Islet precursor cell (in vitro differentiated cells): ENCODE data around the gene TBC1D19.

Source experiments
- DNase-seq: peaks from one replicate; pipeline ENCODE4 v3.0.0-alpha.2; 2018

The TBC1D19 gene

DNA sequence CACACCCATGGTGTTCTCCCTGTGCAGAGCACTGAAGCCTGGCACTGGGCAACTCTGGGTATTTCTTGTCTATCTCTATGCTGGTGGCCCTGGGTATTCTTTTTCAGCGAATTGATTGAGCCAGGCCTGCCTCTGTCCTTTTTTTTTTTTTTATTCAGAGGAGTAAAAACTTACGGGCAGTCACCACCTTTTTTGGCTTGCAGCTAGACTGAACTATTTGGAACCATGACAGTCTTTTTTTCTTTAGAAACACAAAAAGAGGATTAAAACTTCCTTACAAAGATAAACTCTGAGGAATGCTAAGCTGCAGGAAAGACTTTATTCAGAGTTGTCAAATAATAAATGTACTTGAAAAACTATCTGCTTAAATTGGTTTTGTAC, 157.6 kb downstream of the TBC1D19 start:
- no peak for DNase-seq

- no peak for DNase-seq
Observed at GRCh38 chr4:26746802-26747213, 162.9 kb downstream of the TBC1D19 start.

DNA sequence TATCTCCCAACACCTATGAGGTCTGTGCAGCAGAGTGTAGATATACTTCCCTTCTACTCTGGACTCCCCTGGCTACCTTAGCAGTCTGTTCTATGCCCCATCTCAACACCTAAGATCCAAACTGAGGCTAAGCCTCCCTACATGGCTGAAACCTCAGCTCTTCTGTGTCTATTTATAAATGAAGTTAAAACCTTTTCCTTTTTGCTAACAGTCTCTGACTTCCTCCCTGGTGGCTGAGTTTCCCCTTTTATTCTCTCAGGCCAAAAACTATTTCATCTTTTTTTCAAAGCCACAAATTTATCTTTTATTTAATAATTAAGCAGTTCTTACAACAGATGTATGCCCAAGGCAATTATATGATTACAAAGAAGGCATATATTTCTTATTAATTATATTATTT, 164.9 kb downstream of the TBC1D19 start:
- DNase-seq = no peak

GRCh38 chr4:26749867-26750266, 166.0 kb downstream of the TBC1D19 start:
- no peak for DNase-seq

GRCh38 chr4:26751004-26751403, 167.1 kb downstream of the TBC1D19 start:
- no peak for DNase-seq

- no peak for DNase-seq
Observed at GRCh38 chr4:26751838-26752237, 168.0 kb downstream of the TBC1D19 start.

GRCh38 chr4:26753187-26753586, 169.3 kb downstream of the TBC1D19 start:
- DNase-seq = no peak

DNA sequence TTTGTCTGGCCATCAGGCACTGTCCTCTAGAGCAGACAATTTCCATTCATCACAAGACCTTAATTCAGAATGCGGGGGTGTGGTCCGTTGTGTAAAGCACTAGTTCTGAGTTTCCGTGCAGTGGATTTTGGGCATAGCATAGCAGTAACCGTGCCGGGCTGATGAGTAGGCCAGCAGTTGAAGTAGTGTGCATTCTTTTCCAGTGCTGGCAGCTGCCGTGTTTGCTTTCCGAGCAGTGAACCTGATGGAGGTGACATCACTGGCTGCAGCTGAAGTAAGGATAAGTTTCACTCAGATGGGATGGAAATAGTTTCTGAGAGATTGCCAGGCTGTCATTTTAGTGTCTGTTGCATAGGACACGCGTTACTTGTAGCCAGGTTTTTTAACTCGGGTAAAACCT, 169.7 kb downstream of the TBC1D19 start:
- DNase-seq = no peak

GRCh38 chr4:26757751-26758150, 173.9 kb downstream of the TBC1D19 start:
- no peak for DNase-seq

GRCh38 chr4:26758899-26759298, 175.0 kb downstream of the TBC1D19 start:
- no peak for DNase-seq

DNA sequence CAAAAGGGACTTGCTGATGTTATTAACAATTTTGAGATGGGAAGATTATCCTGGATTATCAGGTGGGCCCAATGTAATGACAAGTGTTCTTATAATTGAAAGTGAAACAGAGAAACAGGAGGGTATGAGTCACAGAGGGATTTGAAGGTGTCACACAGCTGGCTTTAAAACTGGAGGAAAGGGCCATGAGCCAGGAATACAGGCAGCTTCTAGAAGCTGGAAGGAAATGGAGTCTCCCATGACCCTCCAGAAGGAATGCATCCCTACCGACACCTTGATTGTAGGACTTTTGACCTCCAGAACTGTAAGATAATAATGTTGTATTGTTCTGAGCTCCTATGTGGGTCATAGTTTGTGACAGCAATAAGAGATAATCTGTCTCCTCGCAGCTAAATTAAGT, 178.8 kb downstream of the TBC1D19 start:
- DNase-seq = no peak

- no peak for DNase-seq
Observed at GRCh38 chr4:26763063-26763462, 179.2 kb downstream of the TBC1D19 start.

GRCh38 chr4:26763648-26764047, 179.8 kb downstream of the TBC1D19 start:
- DNase-seq = no peak

GRCh38 chr4:26764231-26764630, 180.3 kb downstream of the TBC1D19 start:
- DNase-seq = no peak

DNA sequence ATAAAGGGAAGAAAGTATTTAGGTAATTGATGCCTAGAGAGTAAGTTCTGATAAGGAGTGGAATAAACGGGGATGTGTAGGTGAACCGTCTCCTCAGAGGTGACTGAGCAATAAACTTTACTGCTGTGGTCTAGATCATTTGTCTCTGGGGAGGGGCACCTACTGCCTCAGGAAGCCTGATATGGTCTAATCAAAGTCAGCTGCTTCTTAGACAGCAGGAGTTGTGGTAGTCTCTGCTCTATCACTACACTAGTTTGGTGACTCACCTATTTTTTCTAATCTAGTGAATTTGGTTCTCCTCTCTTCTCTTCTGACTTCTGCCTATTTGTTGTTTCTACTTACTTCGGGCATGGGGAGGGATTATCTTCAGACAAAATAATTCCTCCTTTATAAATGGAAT, 181.6 kb downstream of the TBC1D19 start:
- no peak for DNase-seq

GRCh38 chr4:26766141-26766540, 182.3 kb downstream of the TBC1D19 start:
- no peak for DNase-seq

DNA sequence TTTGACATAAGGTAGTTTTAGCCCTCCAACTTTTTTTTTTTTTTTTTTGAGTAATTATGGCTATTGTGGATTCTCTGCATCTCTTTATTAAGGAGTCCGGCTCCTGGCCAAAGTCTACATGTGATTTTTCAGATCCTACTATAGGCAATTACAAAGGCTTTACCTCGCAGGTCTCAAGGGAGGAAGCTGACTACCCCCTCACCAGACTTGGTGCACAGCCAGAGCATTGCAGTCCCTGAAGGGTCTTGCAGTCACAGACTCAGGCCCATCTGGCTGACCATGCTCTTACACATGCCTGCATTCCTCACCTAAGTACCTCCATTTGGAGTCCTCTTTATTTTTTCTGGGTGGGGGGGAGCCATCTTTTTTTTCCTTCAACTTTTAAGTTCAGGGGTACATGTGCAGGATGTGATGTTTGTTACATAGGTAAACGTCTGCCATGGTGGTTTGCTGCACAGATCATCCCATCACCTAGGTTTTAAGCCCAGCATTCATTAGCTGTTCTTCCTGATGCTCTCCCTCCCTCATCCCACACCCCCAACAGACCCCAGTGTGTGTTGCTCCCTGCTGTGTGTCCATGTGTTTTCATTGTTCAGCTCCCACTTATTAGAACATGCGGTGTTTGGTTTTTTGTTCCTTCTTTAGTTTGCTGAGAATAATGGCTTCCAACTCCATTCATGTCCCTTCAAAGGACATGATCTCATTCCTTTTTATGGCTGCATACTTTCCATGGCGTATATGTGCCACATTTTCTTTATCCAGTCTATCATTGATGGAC, 188.4 kb downstream of the TBC1D19 start:
- no peak for DNase-seq

- DNase-seq = no peak
Observed at GRCh38 chr4:26779224-26779623, 195.3 kb downstream of the TBC1D19 start.

GRCh38 chr4:26779674-26780073, 195.8 kb downstream of the TBC1D19 start:
- no peak for DNase-seq

GRCh38 chr4:26780539-26780938, 196.7 kb downstream of the TBC1D19 start:
- DNase-seq = no peak

DNA sequence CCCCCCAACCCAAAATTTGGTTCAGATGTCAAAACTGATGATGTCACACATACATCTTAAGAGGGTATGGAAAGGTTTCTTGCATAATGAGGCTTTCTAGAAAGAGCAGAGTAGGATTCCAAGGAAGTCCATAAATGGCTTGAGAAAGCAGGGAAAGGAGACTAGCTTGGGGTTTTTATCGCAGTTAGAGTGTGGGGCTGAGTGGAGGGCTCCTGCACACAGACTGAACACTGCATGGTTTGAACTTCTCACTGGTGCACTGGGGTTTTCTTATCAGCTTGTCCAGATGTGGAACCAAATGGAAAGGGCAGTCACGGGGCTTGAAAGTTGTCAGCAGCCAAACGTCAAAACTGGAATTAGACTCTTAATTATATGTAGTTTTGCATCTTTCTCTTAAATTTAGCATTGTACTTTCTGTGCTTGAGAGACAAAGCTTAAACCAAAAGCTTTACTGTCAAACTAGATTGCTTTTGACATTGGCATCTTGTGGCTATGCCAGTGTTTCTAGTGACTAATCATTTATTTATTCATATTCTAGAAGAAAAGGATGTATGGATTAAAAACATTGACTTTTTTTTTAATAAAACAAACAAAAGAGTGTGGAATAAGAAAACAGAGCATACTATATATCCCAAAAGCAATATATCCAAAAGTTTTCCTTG, 198.4 kb downstream of the TBC1D19 start:
- no peak for DNase-seq

DNA sequence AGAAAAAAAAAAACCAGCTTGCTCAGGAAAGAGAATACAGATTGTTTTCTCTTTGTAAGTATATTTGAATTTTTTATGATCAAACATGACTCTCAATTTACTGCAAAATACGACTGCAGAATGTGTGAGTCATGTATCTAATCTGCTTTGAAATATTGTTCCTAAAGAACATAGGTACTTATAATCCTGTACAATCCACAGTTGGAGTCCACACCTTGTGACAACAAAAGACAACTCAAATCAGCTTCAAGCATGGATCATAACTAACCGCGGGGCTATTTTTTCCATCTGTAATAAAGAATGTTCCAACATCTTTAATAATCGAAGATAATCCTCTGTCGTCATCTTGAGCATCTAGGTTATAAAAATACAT, 198.9 kb downstream of the TBC1D19 start:
- DNase-seq = no peak

GRCh38 chr4:26784207-26784865, 200.5 kb downstream of the TBC1D19 start:
- no peak for DNase-seq

- no peak for DNase-seq
Observed at GRCh38 chr4:26785312-26785711, 201.4 kb downstream of the TBC1D19 start.
